Stimulated activated CD4-positive, alpha-beta T cell treated with anti-CD3 and anti-CD28 coated beads, Interleukin-2, amount 100 ng/mL, for 48 hours (primary cell): ENCODE results near the gene PHF21B.

Experiments used
- DNase-seq, 2 donors: peaks; one replicate each; pipeline ENCODE4 v3.0.0-alpha.2; 2020

The PHF21B gene

GRCh38 chr22:44955102-44955501 lies 54.7 kb downstream of the PHF21B start:
- DNase-seq = no peak

GRCh38 chr22:44954149-44954548 lies 55.7 kb downstream of the PHF21B start:
- no peak for DNase-seq

- DNase-seq = no peak
Observed at GRCh38 chr22:44952863-44953746, 56.7 kb downstream of the PHF21B start.

GRCh38 chr22:44951510-44951816 lies 58.3 kb downstream of the PHF21B start:
- DNase-seq = no peak

- no peak for DNase-seq
Observed at GRCh38 chr22:44950806-44951509, 58.8 kb downstream of the PHF21B start.

GRCh38 chr22:44947846-44948245 lies 62.0 kb downstream of the PHF21B start:
- DNase-seq = no peak

- DNase-seq = no peak
Observed at GRCh38 chr22:44947049-44947448, 62.8 kb downstream of the PHF21B start.

GRCh38 chr22:44944883-44945601 lies 64.8 kb downstream of the PHF21B start:
- no peak for DNase-seq

GRCh38 chr22:44943701-44944324 lies 66.0 kb downstream of the PHF21B start:
- DNase-seq = no peak

GRCh38 chr22:44942979-44943700 lies 66.7 kb downstream of the PHF21B start:
- DNase-seq = no peak

GRCh38 chr22:44942056-44942455 lies 67.7 kb downstream of the PHF21B start:
- no peak for DNase-seq

- no peak for DNase-seq
Observed at GRCh38 chr22:44941207-44941606, 68.6 kb downstream of the PHF21B start.

GRCh38 chr22:44940130-44940529 lies 69.7 kb downstream of the PHF21B start:
- no peak for DNase-seq

- no peak for DNase-seq
Observed at GRCh38 chr22:44939451-44939850, 70.4 kb downstream of the PHF21B start.

GRCh38 chr22:44938886-44939285 lies 70.9 kb downstream of the PHF21B start:
- DNase-seq = no peak

- DNase-seq = no peak
Observed at GRCh38 chr22:44937216-44937615, 72.6 kb downstream of the PHF21B start.

GRCh38 chr22:44936201-44936600 lies 73.6 kb downstream of the PHF21B start:
- no peak for DNase-seq

GRCh38 chr22:44935724-44936123 lies 74.1 kb downstream of the PHF21B start:
- DNase-seq = no peak

GRCh38 chr22:44934454-44934735 lies 75.4 kb downstream of the PHF21B start:
- no peak for DNase-seq

- DNase-seq = no peak
Observed at GRCh38 chr22:44933666-44934453, 75.9 kb downstream of the PHF21B start.

- DNase-seq = no peak
Observed at GRCh38 chr22:44932493-44932892, 77.3 kb downstream of the PHF21B start.

- no peak for DNase-seq
Observed at GRCh38 chr22:44931766-44932165, 78.0 kb downstream of the PHF21B start.
